ENCODE results near the gene OR10A6. TPM values are rescaled to one million over a fixed set of nuclear protein-coding genes. Genes with fewer than 3 reads are reported as not detected.

OR10A6 gene
- total RNA-seq, 2 experiments from 2014 or later: not detected

DNA sequence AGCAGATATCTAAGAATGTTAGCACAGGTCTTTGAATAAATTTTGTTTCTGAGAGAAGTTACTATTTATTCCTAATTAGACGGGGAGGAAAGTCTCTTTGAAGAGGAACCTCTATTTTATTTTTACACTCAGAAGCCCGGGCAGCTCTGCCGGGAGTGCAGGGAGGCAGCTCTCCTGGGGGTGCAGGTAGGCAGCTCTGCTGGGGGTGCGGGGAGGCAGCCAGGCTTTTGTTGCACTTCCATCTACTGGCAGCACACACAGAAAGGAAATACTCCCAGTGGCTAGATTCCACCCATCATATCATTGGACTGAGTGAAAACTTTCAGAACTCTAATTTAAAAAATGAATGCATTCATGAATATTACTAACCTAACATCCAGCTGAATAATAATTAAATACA lies 24.6 kb downstream of the OR10A6 start:
- no peak overlapping the region for H3K4me3 Mint-ChIP-seq
- H3K9me3 Mint-ChIP-seq: no peaks in the 10 kb centered on the region
- H3K27me3 Mint-ChIP-seq: peaks cover 15% of the 10 kb centered on the region
- DNase-seq: no peak
- ATAC-seq: no peak
- no peaks in the 10 kb centered on the region for H3K4me1 Mint-ChIP-seq (ENCODE audit: low read depth)
- ChIA-PET POLR2A (no interaction called here), CTCF (interaction anchor here (0.9 kb wide), 1 partner anchor 14 kb away, joined by 5 read pairs; no protein-coding TSS in a partner anchor)
- H3K36me3 Mint-ChIP-seq (ENCODE audit: low read depth): no peaks in the 10 kb centered on the region
- intact Hi-C loops (cut with micrococcal nuclease): no loop called here
- no peak overlapping the region for H3K27ac Mint-ChIP-seq
- TF ChIP-seq, protein P1, sequence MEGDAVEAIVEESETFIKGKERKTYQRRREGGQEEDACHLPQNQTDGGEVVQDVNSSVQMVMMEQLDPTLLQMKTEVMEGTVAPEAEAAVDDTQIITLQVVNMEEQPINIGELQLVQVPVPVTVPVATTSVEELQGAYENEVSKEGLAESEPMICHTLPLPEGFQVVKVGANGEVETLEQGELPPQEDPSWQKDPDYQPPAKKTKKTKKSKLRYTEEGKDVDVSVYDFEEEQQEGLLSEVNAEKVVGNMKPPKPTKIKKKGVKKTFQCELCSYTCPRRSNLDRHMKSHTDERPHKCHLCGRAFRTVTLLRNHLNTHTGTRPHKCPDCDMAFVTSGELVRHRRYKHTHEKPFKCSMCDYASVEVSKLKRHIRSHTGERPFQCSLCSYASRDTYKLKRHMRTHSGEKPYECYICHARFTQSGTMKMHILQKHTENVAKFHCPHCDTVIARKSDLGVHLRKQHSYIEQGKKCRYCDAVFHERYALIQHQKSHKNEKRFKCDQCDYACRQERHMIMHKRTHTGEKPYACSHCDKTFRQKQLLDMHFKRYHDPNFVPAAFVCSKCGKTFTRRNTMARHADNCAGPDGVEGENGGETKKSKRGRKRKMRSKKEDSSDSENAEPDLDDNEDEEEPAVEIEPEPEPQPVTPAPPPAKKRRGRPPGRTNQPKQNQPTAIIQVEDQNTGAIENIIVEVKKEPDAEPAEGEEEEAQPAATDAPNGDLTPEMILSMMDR (IDR thresholded peaks at IDR 0.05): no peak

DNA sequence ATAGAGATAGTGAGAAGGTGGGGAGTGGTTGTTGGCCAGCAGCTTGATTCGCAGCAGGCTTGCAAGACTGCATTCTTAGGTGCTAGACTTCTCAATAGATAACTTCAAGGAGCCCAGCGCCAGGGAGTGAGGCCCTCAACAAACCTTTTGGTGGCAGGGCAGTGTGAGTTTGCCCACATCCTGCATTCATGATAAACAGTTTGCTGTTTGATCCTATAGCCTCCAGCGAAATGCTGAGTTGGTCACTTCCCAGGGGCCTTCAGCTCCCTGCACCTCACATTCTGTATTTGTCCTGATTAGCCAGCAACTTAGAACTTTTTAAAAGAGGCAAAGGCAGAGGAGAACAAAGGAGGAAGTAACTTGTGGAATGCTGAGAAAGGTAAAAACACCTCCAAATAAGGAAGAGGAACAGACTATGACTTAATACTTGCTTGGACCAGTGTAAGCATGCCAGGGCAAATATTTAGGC lies 25.1 kb downstream of the OR10A6 start:
- no peak for DNase-seq
- ATAC-seq: no peak
- CTCF ChIA-PET: no interaction called here
- Mint-ChIP-seq H3K9me3 (no peaks in the 10 kb centered on the region), H3K4me3 (no peak overlapping the region), H3K27me3 (peaks cover 15% of the 10 kb centered on the region), H3K36me3 (ENCODE audit: low read depth) (no peaks in the 10 kb centered on the region), H3K4me1 (ENCODE audit: low read depth) (no peaks in the 10 kb centered on the region), H3K27ac (no peak overlapping the region)
- intact Hi-C loops (cut with micrococcal nuclease): no loop called here
- TF ChIP-seq, protein P1 (IDR thresholded peaks at IDR 0.05): no peak
- POLR2A ChIA-PET: no interaction called here

DNA sequence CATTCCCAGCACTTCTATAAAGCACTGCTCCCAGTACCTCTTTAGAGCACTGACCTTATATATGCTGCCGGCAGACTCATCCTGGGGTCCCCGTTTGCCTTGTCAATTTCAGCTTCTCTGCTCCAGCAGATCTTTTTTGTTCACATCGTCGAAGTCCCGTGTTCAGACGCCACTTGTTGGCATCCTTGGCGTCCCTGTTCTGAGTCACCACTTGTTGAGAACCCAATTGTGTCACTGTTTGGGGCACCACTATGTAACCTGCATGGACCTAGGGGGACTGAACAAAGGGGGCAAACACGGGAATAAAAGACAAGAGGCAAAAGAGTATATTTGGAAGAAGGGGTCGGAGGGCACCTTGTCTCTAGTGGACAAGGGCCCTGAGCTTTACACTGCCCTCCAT lies 25.5 kb downstream of the OR10A6 start:
- H3K36me3 Mint-ChIP-seq (ENCODE audit: low read depth): no peaks in the 10 kb centered on the region

DNA sequence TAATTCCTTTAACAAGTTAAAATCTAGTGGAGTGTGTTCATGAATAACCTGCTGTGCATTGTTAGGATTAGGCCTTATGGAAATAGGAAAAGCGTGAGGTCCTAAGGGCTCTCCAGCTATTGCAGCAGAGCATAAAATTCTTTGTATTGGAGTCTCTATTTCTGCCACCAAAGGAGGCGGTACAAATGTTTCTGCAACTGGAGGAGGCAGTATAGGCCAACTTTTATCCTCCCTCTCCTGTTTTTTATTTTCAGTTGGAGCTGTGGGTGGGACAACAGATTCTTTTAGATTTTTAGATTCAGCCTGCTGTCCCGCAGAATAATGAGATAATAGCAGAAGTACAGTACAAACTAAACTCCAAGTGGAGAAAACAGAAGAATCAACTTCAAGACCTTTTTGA lies 26.2 kb downstream of the OR10A6 start:
- Mint-ChIP-seq H3K9me3 (no peaks in the 10 kb centered on the region), H3K27ac (no peak overlapping the region), H3K4me1 (ENCODE audit: low read depth) (no peaks in the 10 kb centered on the region), H3K27me3 (peaks cover 13% of the 10 kb centered on the region), H3K4me3 (no peak overlapping the region), H3K36me3 (ENCODE audit: low read depth) (no peaks in the 10 kb centered on the region)
- DNase-seq (no peak), ATAC-seq (no peak)
- intact Hi-C loops (cut with micrococcal nuclease): no loop called here
- TF ChIP-seq, protein P1 (IDR thresholded peaks at IDR 0.05): no peak
- ChIA-PET CTCF (no interaction called here), POLR2A (no interaction called here)

More for the DNA sequence above, 25.5 kb downstream of the OR10A6 start:
- ChIA-PET POLR2A (no interaction called here), CTCF (no interaction called here)
- TF ChIP-seq, protein P1 (IDR thresholded peaks at IDR 0.05): no peak
- Mint-ChIP-seq H3K27ac (no peak overlapping the region), H3K4me3 (no peak overlapping the region), H3K9me3 (no peaks in the 10 kb centered on the region), H3K4me1 (ENCODE audit: low read depth) (no peaks in the 10 kb centered on the region), H3K27me3 (peaks cover 15% of the 10 kb centered on the region)
- ATAC-seq: no peak
- no peak for DNase-seq
- intact Hi-C loops (cut with micrococcal nuclease): no loop called here

DNA sequence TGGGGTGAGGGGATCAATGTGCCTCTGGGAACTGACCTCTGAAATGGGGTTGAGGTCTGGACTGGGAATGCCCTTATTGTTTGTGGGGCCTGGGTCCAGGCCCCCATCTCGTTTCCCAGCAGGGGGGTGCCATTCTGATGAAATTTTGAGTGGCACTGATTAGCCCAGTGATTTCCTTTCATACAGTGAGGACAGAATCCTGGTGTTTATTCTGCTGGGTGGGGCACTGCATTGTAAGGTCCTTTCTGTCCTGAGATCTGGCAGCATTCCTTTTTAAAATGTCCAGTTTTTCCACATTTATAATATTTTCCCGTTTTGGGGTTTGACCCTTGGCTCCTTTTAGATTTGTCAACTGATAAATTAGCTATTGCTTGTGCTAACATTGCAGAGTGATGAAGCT lies 27.1 kb downstream of the OR10A6 start:
- no peaks in the 10 kb centered on the region for H3K4me1 Mint-ChIP-seq (ENCODE audit: low read depth)
- H3K9me3 Mint-ChIP-seq: no peaks in the 10 kb centered on the region
- CTCF ChIA-PET: interaction anchor here (1.9 kb wide), 1 partner anchor 11 kb away, joined by 4 read pairs; no protein-coding TSS in a partner anchor

More for the DNA sequence above, 27.1 kb downstream of the OR10A6 start:
- intact Hi-C loops (cut with micrococcal nuclease): no loop called here
- TF ChIP-seq, protein P1 (IDR thresholded peaks at IDR 0.05): no peak
- Mint-ChIP-seq H3K27me3 (peaks cover 11% of the 10 kb centered on the region), H3K36me3 (ENCODE audit: low read depth) (no peaks in the 10 kb centered on the region), H3K4me3 (no peak overlapping the region), H3K27ac (no peak overlapping the region)
- POLR2A ChIA-PET: no interaction called here
- no peak for ATAC-seq
- no peak for DNase-seq
